IMR-90 (cell line): ENCODE data around the gene HMX1. TPM values are rescaled to one million over a fixed set of nuclear protein-coding genes. Genes with fewer than 3 reads are reported as not detected.

Experiments
- ATAC-seq: fragments of 200-7000 bp; cut with Tn5 transposase; 2 replicates; pipeline ENCODE4 v1.9.1; 2020; ENCODE audit warnings: low read depth, mild to moderate bottlenecking, moderate library complexity
- BruUV-seq: library from RNA; stranded (reverse); fragments of 400-500 nt; replicated peaks from 2 replicates; lab custom pipeline; 2021; lab: Mats Ljungman, UMichigan
- CTCF ChIA-PET: fragments of 300-600 bp; formaldehyde crosslinking; extraction: SDS; loops from one replicate; lab custom pipeline; 2021; ENCODE audit warnings: antibody characterized with exemption; lab: Yijun Ruan, JAX
- POLR2A ChIA-PET: fragments of 300-600 bp; sonication (Branson Sonifier 250); formaldehyde crosslinking; loops from one replicate; lab custom pipeline; 2022; ENCODE audit warnings: antibody characterized with exemption; ENCODE audit not compliant: unreplicated experiment; lab: Charles Lee
- DNase-seq: peaks from one replicate; pipeline ENCODE4 v3.0.0; 2013
- H2AFZ ChIP-seq: replicated peaks from 2 replicates; pipeline ENCODE3; 2013; ENCODE audit warnings: low read length, mild to moderate bottlenecking; ENCODE audit not compliant: poor library complexity
- H2AK5ac ChIP-seq: 2 replicates; pipeline ENCODE4 v1.6.1; 2013; ENCODE audit warnings: low read depth, low read length, inconsistent platforms
- H2AK9ac ChIP-seq: replicated peaks from 2 replicates; pipeline ENCODE3; 2013; ENCODE audit warnings: mild to moderate bottlenecking, low read depth, low read length, moderate library complexity; ENCODE audit not compliant: poor library complexity
- H2BK120ac ChIP-seq: 2 replicates; pipeline ENCODE4 v1.6.1; 2013; ENCODE audit warnings: low read depth, low read length, inconsistent platforms
- H2BK15ac ChIP-seq: 3 replicates; pipeline ENCODE4 v1.6.1; 2013; ENCODE audit warnings: low read depth, low read length, inconsistent platforms
- H2BK20ac ChIP-seq: 2 replicates; pipeline ENCODE4 v1.6.1; 2013; ENCODE audit warnings: low read depth, mild to moderate bottlenecking, inconsistent platforms, low read length, moderate library complexity
- H2BK5ac ChIP-seq: 2 replicates; pipeline ENCODE4 v1.6.1; 2013; ENCODE audit warnings: mild to moderate bottlenecking, low read depth, low read length, inconsistent platforms; ENCODE audit not compliant: poor library complexity, severe bottlenecking
- H3K14ac ChIP-seq: replicated peaks from 2 replicates; pipeline ENCODE4 v1.6.1; 2013; ENCODE audit warnings: low read depth, low read length, inconsistent platforms
- H3K18ac ChIP-seq: 2 replicates; pipeline ENCODE4 v1.6.1; 2013; ENCODE audit warnings: low read depth, low read length, control low read depth
- H3K23ac ChIP-seq: 2 replicates; pipeline ENCODE4 v1.6.1; 2013; ENCODE audit warnings: low read depth, low read length, inconsistent platforms
- H3K27ac ChIP-seq: 2 replicates; pipeline ENCODE4 v1.5.1; 2013; ENCODE audit warnings: mild to moderate bottlenecking, control low read depth, low read length; ENCODE audit not compliant: insufficient read depth
- H3K27me3 ChIP-seq: 2 replicates; pipeline ENCODE4 v1.6.1; 2013; ENCODE audit warnings: low read length; ENCODE audit not compliant: control insufficient read depth, insufficient read depth
- H3K36me3 ChIP-seq: 2 replicates; pipeline ENCODE4 v1.6.1; 2013; ENCODE audit warnings: low read length, mixed read lengths; ENCODE audit not compliant: control insufficient read depth, insufficient read depth
- H3K4ac ChIP-seq: 2 replicates; pipeline ENCODE4 v1.6.1; 2013; ENCODE audit warnings: low read depth, low read length, inconsistent platforms
- H3K4me1 ChIP-seq: 2 replicates; pipeline ENCODE4 v1.6.1; 2013; ENCODE audit warnings: low read length, mixed read lengths; ENCODE audit not compliant: control insufficient read depth, insufficient read depth
- H3K4me2 ChIP-seq: 2 replicates; pipeline ENCODE4 v1.6.1; 2013; ENCODE audit warnings: low read depth, mild to moderate bottlenecking, control low read depth, low read length, moderate library complexity
- H3K4me3 ChIP-seq: 2 replicates; pipeline ENCODE4 v1.5.1; 2013; ENCODE audit warnings: low read depth, mild to moderate bottlenecking, control low read depth, low read length, moderate library complexity; ENCODE audit not compliant: insufficient read depth
- H3K56ac ChIP-seq: 2 replicates; pipeline ENCODE4 v1.6.1; 2013; ENCODE audit warnings: low read length, inconsistent platforms; ENCODE audit not compliant: insufficient read depth; ENCODE audit errors: extremely low read depth
- H3K79me1 ChIP-seq, 2 experiments: 2 replicates each; pipeline ENCODE4 v1.6.1; 2013; ENCODE audit warnings: low read length in 2 of 2, inconsistent platforms in 1 of 2, low read depth in 1 of 2
- H3K9ac ChIP-seq: 2 replicates; pipeline ENCODE4 v1.6.1; 2013; ENCODE audit warnings: low read depth, low read length, control low read depth
- H3K9me1 ChIP-seq: 2 replicates; pipeline ENCODE4 v1.6.1; 2013; ENCODE audit warnings: low read length, inconsistent platforms; ENCODE audit not compliant: insufficient read depth
- H3K9me3 ChIP-seq: 2 replicates; pipeline ENCODE4 v1.6.1; 2013; ENCODE audit warnings: low read length; ENCODE audit not compliant: control insufficient read depth, insufficient read depth
- H4K20me1 ChIP-seq: 2 replicates; pipeline ENCODE4 v1.6.1; 2013; ENCODE audit warnings: low read length, inconsistent platforms; ENCODE audit not compliant: insufficient read depth
- H4K5ac ChIP-seq: 2 replicates; pipeline ENCODE4 v1.6.1; 2013; ENCODE audit warnings: mild to moderate bottlenecking, low read depth, low read length, control low read depth
- H4K8ac ChIP-seq, 2 experiments: 2 replicates each; pipeline ENCODE4 v1.6.1; 2013; ENCODE audit warnings: low read depth in 2 of 2, low read length in 2 of 2, control low read depth in 1 of 2, inconsistent platforms in 1 of 2
- H4K91ac ChIP-seq: 2 replicates; pipeline ENCODE4 v1.6.1; 2013; ENCODE audit warnings: low read depth, low read length, inconsistent platforms; ENCODE audit not compliant: insufficient read depth
- BHLHE40 ChIP-seq: fragments of 150-350 bp; IDR thresholded peaks from 2 replicates; pipeline ENCODE4 v1.6.1; 2016; ENCODE audit warnings: mild to moderate bottlenecking, low read depth, low read length
- CEBPB ChIP-seq: IDR thresholded peaks from 2 replicates; pipeline ENCODE4 v1.6.1; 2012; ENCODE audit warnings: low read depth, low read length, improper control_type of control experiment
- CHD1 ChIP-seq: IDR thresholded peaks from 2 replicates; pipeline ENCODE4 v1.6.1; 2012; ENCODE audit warnings: low read depth, low read length, improper control_type of control experiment
- CTCF ChIP-seq: conservative IDR thresholded peaks from 2 replicates; pipeline ENCODE4 v1.5.1; 2012; ENCODE audit warnings: mild to moderate bottlenecking, low read depth, low read length, improper control_type of control experiment
- ELK1 ChIP-seq: fragments of 150-350 bp; IDR thresholded peaks from 2 replicates; pipeline ENCODE4 v1.6.1; 2016; ENCODE audit warnings: low read depth, mild to moderate bottlenecking, low read length, moderate library complexity, borderline replicate concordance
- NFE2L2 ChIP-seq: fragments of 150-350 bp; IDR thresholded peaks from 2 replicates; pipeline ENCODE4 v1.6.1; 2016; ENCODE audit warnings: low read depth, mild to moderate bottlenecking, low read length
- POLR2A ChIP-seq: IDR thresholded peaks from 2 replicates; pipeline ENCODE4 v1.6.1; 2012; ENCODE audit warnings: mild to moderate bottlenecking, low read depth, low read length
- RAD21 ChIP-seq: IDR thresholded peaks from 2 replicates; pipeline ENCODE4 v1.6.1; 2012; ENCODE audit warnings: low read length, improper control_type of control experiment
- RFX5 ChIP-seq: IDR thresholded peaks from 2 replicates; pipeline ENCODE4 v1.8.0; 2012; ENCODE audit warnings: low read depth, mild to moderate bottlenecking, low read length, moderate library complexity
- SMC3 ChIP-seq: fragments of 150-350 bp; IDR thresholded peaks from 2 replicates; pipeline ENCODE4 v1.6.1; 2016; ENCODE audit warnings: low read depth, mild to moderate bottlenecking, antibody characterized with exemption, low read length, moderate library complexity
- WGBS, 2 experiments: methylation state at CpG; one replicate each; pipeline versions ENCODE4 v1.1.5 to v1.1.7; 2013; ENCODE audit warnings: missing lambda C conversion rate in 2 of 2; ENCODE audit not compliant: insufficient read length in 1 of 2; ENCODE audit errors: extremely low coverage in 2 of 2; 5-methylcytosine and 5-hydroxymethylcytosine counted together
- dilution Hi-C: fragments of 300-500 bp; cut with HindIII; formaldehyde crosslinking; loops from one replicate; pipeline ENCODE4 v1.14.3; 2018; ENCODE audit warnings: low sequenced_read_pairs; ENCODE audit not compliant: unreplicated experiment
- in situ Hi-C: fragments of 300-500 bp; cut with MboI; formaldehyde crosslinking; loops from 3 replicates; pipeline ENCODE4 v1.14.3; 2019; ENCODE audit warnings: low sequenced_read_pairs, inconsistent platforms, mixed read lengths
- intact Hi-C: fragments of 100-400 bp; cut with micrococcal nuclease; formaldehyde crosslinking; loops from 2 replicates; pipeline ENCODE4 v1.10.0; 2022
- polyA plus RNA-seq, 3 experiments: library from polyadenylated mRNA; depleted of rRNA; stranded (reverse); fragments of >200 nt; gene quantifications; 2 replicates each; pipeline ENCODE4 v1.2.3, GENCODE V29; 2012; ENCODE audit warnings: low replicate concordance in 1 of 3
- total RNA-seq: library from RNA; depleted of rRNA; stranded (reverse); fragments of >200 nt; gene quantifications from 2 replicates; pipeline ENCODE4 v1.2.3, GENCODE V29; 2012

HMX1 gene
- total and polyA plus RNA-seq, 2 of the 4 experiments (the other 2 are of a cell fraction): not detected

GRCh38 chr4:8896071-8896470 lies 24.4 kb upstream of the HMX1 start:
- Histone ChIP-seq H2AFZ (no peak overlapping the region), H4K20me1 (no peaks in the 10 kb centered on the region), H2AK9ac (peak overlapping the region; percentile 42), H3K36me3 (no peaks in the 10 kb centered on the region), H3K27me3 (peaks cover 29% of the 10 kb centered on the region), H4K91ac (no peak overlapping the region), H4K5ac (no peak overlapping the region), H2BK120ac (no peak overlapping the region), H3K4me2 (no peak overlapping the region), H3K18ac (no peak overlapping the region), H3K56ac (no peak overlapping the region), H3K4ac (no peak overlapping the region), H2AK5ac (no peak overlapping the region), H2BK15ac (no peak overlapping the region), H3K79me1 (no peaks in the 10 kb centered on the region), H3K4me3 (no peak overlapping the region), H3K9me1 (no peaks in the 10 kb centered on the region), H3K14ac (no peak overlapping the region), H3K4me1 (no peaks in the 10 kb centered on the region), H3K27ac (no peak overlapping the region), H2BK5ac (no peak overlapping the region), H4K8ac (no peak overlapping the region), H3K9ac (no peak overlapping the region), H3K9me3 (peaks cover 5% of the 10 kb centered on the region; the same call in 1 of the 2 replicates), H2BK20ac (no peak overlapping the region), H3K23ac (no peak overlapping the region)
- ChIA-PET CTCF (no interaction called here), POLR2A (no interaction called here)
- DNase-seq (no peak), ATAC-seq (no peak)
- WGBS, 2 experiments: 44% methylated on average over 8 of the region's 10 CpGs; no CpG with 5 or more reads in 1 of the 2 experiments
- TF ChIP-seq RAD21 (no peak), CHD1 (no peak), CEBPB (no peak), SMC3 (no peak), NFE2L2 (no peak), BHLHE40 (no peak), POLR2A (no peak), RFX5 (no peak), CTCF (no peak), ELK1 (no peak)
- in situ Hi-C loops (no loop called here), intact Hi-C loops (no loop called here), dilution Hi-C loops (no loop called here)
- BruUV-seq: no TSS peak
